ENCODE results near the gene GABRR2.

The GABRR2 gene

GRCh38 chr6:89315249-89315885 is at the start of gene GABRR2:
TSS of gene GABRR2 (minus strand) at chr6:89315299. CDS start at chr6:89315165, 134 bp downstream.
- CTCF ChIA-PET = interaction anchor here (0.6 kb wide), 1 partner anchor 8 kb away, joined by 4 read pairs; no protein-coding TSS in a partner anchor
- POLR2A ChIA-PET (ENCODE audit: low non-redundant PET) = no interaction called here
- TF ChIP-seq, protein P1, sequence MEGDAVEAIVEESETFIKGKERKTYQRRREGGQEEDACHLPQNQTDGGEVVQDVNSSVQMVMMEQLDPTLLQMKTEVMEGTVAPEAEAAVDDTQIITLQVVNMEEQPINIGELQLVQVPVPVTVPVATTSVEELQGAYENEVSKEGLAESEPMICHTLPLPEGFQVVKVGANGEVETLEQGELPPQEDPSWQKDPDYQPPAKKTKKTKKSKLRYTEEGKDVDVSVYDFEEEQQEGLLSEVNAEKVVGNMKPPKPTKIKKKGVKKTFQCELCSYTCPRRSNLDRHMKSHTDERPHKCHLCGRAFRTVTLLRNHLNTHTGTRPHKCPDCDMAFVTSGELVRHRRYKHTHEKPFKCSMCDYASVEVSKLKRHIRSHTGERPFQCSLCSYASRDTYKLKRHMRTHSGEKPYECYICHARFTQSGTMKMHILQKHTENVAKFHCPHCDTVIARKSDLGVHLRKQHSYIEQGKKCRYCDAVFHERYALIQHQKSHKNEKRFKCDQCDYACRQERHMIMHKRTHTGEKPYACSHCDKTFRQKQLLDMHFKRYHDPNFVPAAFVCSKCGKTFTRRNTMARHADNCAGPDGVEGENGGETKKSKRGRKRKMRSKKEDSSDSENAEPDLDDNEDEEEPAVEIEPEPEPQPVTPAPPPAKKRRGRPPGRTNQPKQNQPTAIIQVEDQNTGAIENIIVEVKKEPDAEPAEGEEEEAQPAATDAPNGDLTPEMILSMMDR (conservative IDR thresholded peaks at IDR 0.05; ENCODE audit: low read depth) = no peak
- no peak for DNase-seq (ENCODE audit: low spot score)
- no peak within 1 kb of the TSS for H3K27ac ChIP-seq

- DNase-seq (ENCODE audit: low spot score) = no peak
- TF ChIP-seq, protein P1 (conservative IDR thresholded peaks at IDR 0.05; ENCODE audit: low read depth) = no peak
- POLR2A ChIA-PET (ENCODE audit: low non-redundant PET) = no interaction called here
- H3K27ac ChIP-seq = no peak overlapping the region
- CTCF ChIA-PET = no interaction called here
Measured at GRCh38 chr6:89364586-89364985, 49.5 kb upstream of the GABRR2 start.

DNA sequence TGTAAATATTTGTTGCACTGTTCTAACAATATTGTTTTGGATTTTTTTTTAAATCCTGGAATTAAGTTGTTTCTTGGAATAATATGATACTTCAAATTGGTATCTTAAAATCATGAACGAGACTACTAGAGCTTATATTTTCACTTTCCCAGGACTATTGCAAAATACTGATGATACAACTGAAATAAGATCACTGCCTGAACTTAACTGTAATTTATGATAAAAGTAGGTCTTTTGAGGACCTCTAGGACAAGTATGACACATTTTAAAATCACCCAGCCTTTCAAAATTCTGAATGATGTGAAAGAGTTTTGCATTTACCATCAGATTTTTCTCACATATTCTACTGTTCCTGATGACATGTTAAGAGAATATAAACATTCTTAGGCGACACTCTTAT is 46.1 kb upstream of the GABRR2 start:
- POLR2A ChIA-PET (ENCODE audit: low non-redundant PET) = no interaction called here
- no peak overlapping the region for H3K27ac ChIP-seq
- DNase-seq (ENCODE audit: low spot score) = no peak
- TF ChIP-seq, protein P1 (conservative IDR thresholded peaks at IDR 0.05; ENCODE audit: low read depth) = no peak
- CTCF ChIA-PET = interaction anchor here (1.6 kb wide), 1 partner anchor 11 kb away, joined by 4 read pairs; no protein-coding TSS in a partner anchor

GRCh38 chr6:89360415-89360999 is 45.4 kb upstream of the GABRR2 start:
- POLR2A ChIA-PET (ENCODE audit: low non-redundant PET) = no interaction called here
- CTCF ChIA-PET = interaction anchor here (0.7 to 1.6 kb wide), 2 partner anchors 12 to 75 kb away, joined by 3 to 4 read pairs; no protein-coding TSS in a partner anchor

GRCh38 chr6:89359561-89359960 is 44.5 kb upstream of the GABRR2 start:
- ChIA-PET POLR2A (ENCODE audit: low non-redundant PET) (no interaction called here), CTCF (interaction anchor here (0.7 to 1.6 kb wide), 4 partner anchors 12 to 74 kb away, joined by 3 to 4 read pairs (median 3); no protein-coding TSS in a partner anchor)
- no peak overlapping the region for H3K27ac ChIP-seq
- TF ChIP-seq, protein P1 (conservative IDR thresholded peaks at IDR 0.05; ENCODE audit: low read depth) = no peak
- DNase-seq (ENCODE audit: low spot score) = no peak

More at GRCh38 chr6:89360415-89360999, 45.4 kb upstream of the GABRR2 start:
- no peak overlapping the region for H3K27ac ChIP-seq
- no peak for DNase-seq (ENCODE audit: low spot score)
- TF ChIP-seq, protein P1 (conservative IDR thresholded peaks at IDR 0.05; ENCODE audit: low read depth) = no peak

DNA sequence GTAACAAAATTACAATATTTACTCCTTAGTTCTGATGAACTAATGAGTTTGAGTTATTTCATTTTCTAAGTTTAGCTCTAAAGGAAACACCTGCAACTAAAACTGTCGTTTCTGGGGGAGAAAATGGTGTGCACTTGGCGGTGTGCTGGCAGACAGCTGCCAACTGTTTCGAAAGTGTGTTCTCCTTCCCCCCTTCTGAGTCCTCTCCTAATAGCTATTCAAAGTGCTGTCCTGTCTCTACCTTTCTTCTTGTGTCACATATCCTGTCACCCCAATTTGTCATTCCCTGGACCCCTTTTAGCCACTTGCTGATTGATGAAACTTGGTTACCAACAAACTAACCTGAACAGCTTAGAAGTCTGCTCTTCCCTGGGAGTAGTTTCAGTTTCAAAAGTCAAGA is 42.3 kb upstream of the GABRR2 start:
- no peak overlapping the region for H3K27ac ChIP-seq

More for the DNA sequence above, 42.3 kb upstream of the GABRR2 start:
- POLR2A ChIA-PET (ENCODE audit: low non-redundant PET) = no interaction called here
- TF ChIP-seq, protein P1 (conservative IDR thresholded peaks at IDR 0.05; ENCODE audit: low read depth) = no peak
- CTCF ChIA-PET = interaction anchor here (0.7 kb wide), 1 partner anchor 77 kb away, joined by 5 read pairs; no protein-coding TSS in a partner anchor
- no peak for DNase-seq (ENCODE audit: low spot score)

Measured in RWPE1 (cell line).